WTC11 (cell line): ENCODE measurements around the gene NACC2. TPM values are rescaled to one million over a fixed set of nuclear protein-coding genes. Genes with fewer than 3 reads are reported as not detected.

Experiments
- ATAC-seq: fragments of 200-7000 bp; cut with Tn5 transposase; 2 replicates; pipeline ENCODE4 v1.10.0; 2021; ENCODE audit warnings: mild to moderate bottlenecking, moderate library complexity
- CTCF ChIA-PET: fragments of 300-600 bp; sonication (Branson Sonifier 250); formaldehyde crosslinking; loops from one replicate; lab custom pipeline; 2021; ENCODE audit warnings: antibody characterized with exemption; lab: Charles Lee
- POLR2A ChIA-PET: fragments of 350-600 bp; sonication (Branson Sonifier 250); formaldehyde crosslinking; loops from one replicate; lab custom pipeline; 2021; ENCODE audit warnings: antibody characterized with exemption; lab: Charles Lee
- DNase-seq: peaks from one replicate; pipeline ENCODE4 v3.0.0; 2021; ENCODE audit warnings: low spot score
- H3K27ac Mint-ChIP-seq: 2 replicates; pipeline ENCODE4 v1.8.0; 2021; ENCODE audit warnings: mixed read lengths
- H3K27me3 Mint-ChIP-seq: 2 replicates; pipeline ENCODE4 v1.8.0; 2021; ENCODE audit warnings: low read depth, mild to moderate bottlenecking, moderate library complexity, mixed read lengths
- H3K36me3 Mint-ChIP-seq: 2 replicates; pipeline ENCODE4 v1.8.0; 2021; ENCODE audit warnings: mixed read lengths
- H3K4me1 Mint-ChIP-seq: 2 replicates; pipeline ENCODE4 v1.8.0; 2022; ENCODE audit warnings: mixed read lengths
- H3K4me3 Mint-ChIP-seq: 2 replicates; pipeline ENCODE4 v1.8.0; 2021; ENCODE audit warnings: mild to moderate bottlenecking, moderate library complexity, mixed read lengths
- H3K9me3 Mint-ChIP-seq: 2 replicates; pipeline ENCODE4 v1.8.0; 2021; ENCODE audit warnings: mixed read lengths
- CREM ChIP-seq: sonication (generic); formaldehyde crosslinking; IDR thresholded peaks from 2 replicates; pipeline ENCODE4 v1.8.1; 2022; ENCODE audit warnings: mild to moderate bottlenecking, missing genetic modification reagents, moderate library complexity
- CTCF ChIP-seq: fragments of 200-600 bp; IDR thresholded peaks from 2 replicates; pipeline ENCODE4 v1.8.0; 2022; ENCODE audit warnings: antibody characterized with exemption
- E2F1 ChIP-seq: sonication (generic); formaldehyde crosslinking; IDR thresholded peaks from 2 replicates; pipeline ENCODE4 v1.8.0; 2022; ENCODE audit warnings: mild to moderate bottlenecking, missing genetic modification reagents
- E2F5 ChIP-seq: sonication (generic); formaldehyde crosslinking; IDR thresholded peaks from 2 replicates; pipeline ENCODE4 v1.8.1; 2022; ENCODE audit warnings: mild to moderate bottlenecking, moderate library complexity, missing genetic modification reagents
- ELF4 ChIP-seq: sonication (generic); formaldehyde crosslinking; IDR thresholded peaks from 2 replicates; pipeline ENCODE4 v1.8.1; 2022; ENCODE audit warnings: low read depth, mild to moderate bottlenecking, moderate library complexity, missing genetic modification reagents
- ETV6 ChIP-seq: sonication (generic); formaldehyde crosslinking; IDR thresholded peaks from 2 replicates; pipeline ENCODE4 v1.8.1; 2022; ENCODE audit warnings: mild to moderate bottlenecking, missing genetic modification reagents
- FOXK1 ChIP-seq: sonication (generic); formaldehyde crosslinking; IDR thresholded peaks from 2 replicates; pipeline ENCODE4 v1.8.0; 2022; ENCODE audit warnings: mild to moderate bottlenecking, moderate library complexity, missing genetic modification reagents
- HMGXB4 ChIP-seq: sonication (generic); formaldehyde crosslinking; IDR thresholded peaks from 2 replicates; pipeline ENCODE4 v1.8.1; 2023; ENCODE audit warnings: mild to moderate bottlenecking, moderate library complexity, missing genetic modification reagents
- JUN ChIP-seq: sonication (generic); formaldehyde crosslinking; IDR thresholded peaks from 2 replicates; pipeline ENCODE4 v1.8.0; 2023; ENCODE audit warnings: mild to moderate bottlenecking, missing genetic modification reagents
- MXD4 ChIP-seq: fragments of 250-450 bp; sonication (Bioruptor Pico); IDR thresholded peaks from 2 replicates; pipeline ENCODE4 v1.8.0; 2021; ENCODE audit warnings: mild to moderate bottlenecking, moderate library complexity, borderline replicate concordance
- PRRX2 ChIP-seq: fragments of 250-450 bp; sonication (Bioruptor Pico); IDR thresholded peaks from 2 replicates; pipeline ENCODE4 v1.8.0; 2021; ENCODE audit warnings: mild to moderate bottlenecking
- SMAD3 ChIP-seq: sonication (generic); formaldehyde crosslinking; IDR thresholded peaks from 2 replicates; pipeline ENCODE4 v1.8.0; 2022; ENCODE audit warnings: missing genetic modification reagents, mild to moderate bottlenecking, borderline replicate concordance
- SMAD4 ChIP-seq: sonication (generic); formaldehyde crosslinking; IDR thresholded peaks from 2 replicates; pipeline ENCODE4 v1.8.0; 2022; ENCODE audit warnings: mild to moderate bottlenecking, missing genetic modification reagents
- TEAD4 ChIP-seq: sonication (generic); formaldehyde crosslinking; IDR thresholded peaks from 2 replicates; pipeline ENCODE4 v1.8.0; 2022; ENCODE audit warnings: mild to moderate bottlenecking, missing genetic modification reagents
- ZNF138 ChIP-seq: sonication (generic); formaldehyde crosslinking; conservative IDR thresholded peaks from 2 replicates; pipeline ENCODE4 v1.8.1; 2022; ENCODE audit warnings: mild to moderate bottlenecking, moderate library complexity, missing genetic modification reagents
- ZNF232 ChIP-seq: sonication (generic); formaldehyde crosslinking; IDR thresholded peaks from 2 replicates; pipeline ENCODE4 v1.8.0; 2022; ENCODE audit warnings: mild to moderate bottlenecking, missing genetic modification reagents
- ZNF396 ChIP-seq: fragments of 250-450 bp; sonication (Bioruptor Pico); IDR thresholded peaks from 2 replicates; pipeline ENCODE4 v1.8.0; 2021; ENCODE audit warnings: mild to moderate bottlenecking, moderate library complexity, borderline replicate concordance
- ZNF423 ChIP-seq: fragments of 250-450 bp; sonication (Bioruptor Pico); IDR thresholded peaks from 2 replicates; pipeline ENCODE4 v2.1.2; 2022; ENCODE audit warnings: mild to moderate bottlenecking, moderate library complexity
- ZSCAN18 ChIP-seq: fragments of 250-450 bp; sonication (Bioruptor Pico); IDR thresholded peaks from 2 replicates; pipeline ENCODE4 v2.1.2; 2022; ENCODE audit warnings: mild to moderate bottlenecking, moderate library complexity
- total RNA-seq: library from RNA; stranded (reverse); gene quantifications from 3 replicates; pipeline ENCODE4 v1.2.3, GENCODE V29; 2021
- TF ChIP-seq, protein P1 (sequence below): fragments of 250-450 bp; sonication (Bioruptor Pico); IDR thresholded peaks from 2 replicates; pipeline ENCODE4 v1.8.0; 2021; ENCODE audit warnings: mild to moderate bottlenecking
- TF ChIP-seq, protein P2 (sequence below): sonication (generic); formaldehyde crosslinking; IDR thresholded peaks from 2 replicates; pipeline ENCODE4 v1.8.0; 2022; ENCODE audit warnings: mild to moderate bottlenecking, missing genetic modification reagents
- TF ChIP-seq, protein P3 (sequence below): sonication (generic); formaldehyde crosslinking; IDR thresholded peaks from 2 replicates; pipeline ENCODE4 v1.8.1; 2023; ENCODE audit warnings: mild to moderate bottlenecking, missing genetic modification reagents, moderate library complexity
- TF ChIP-seq, protein P4 (sequence below): sonication (generic); formaldehyde crosslinking; IDR thresholded peaks from 2 replicates; pipeline ENCODE4 v1.8.0; 2023; ENCODE audit warnings: missing genetic modification reagents

The NACC2 gene
- total RNA-seq, 1 experiment from 2014 or later = 17.1 TPM

DNA sequence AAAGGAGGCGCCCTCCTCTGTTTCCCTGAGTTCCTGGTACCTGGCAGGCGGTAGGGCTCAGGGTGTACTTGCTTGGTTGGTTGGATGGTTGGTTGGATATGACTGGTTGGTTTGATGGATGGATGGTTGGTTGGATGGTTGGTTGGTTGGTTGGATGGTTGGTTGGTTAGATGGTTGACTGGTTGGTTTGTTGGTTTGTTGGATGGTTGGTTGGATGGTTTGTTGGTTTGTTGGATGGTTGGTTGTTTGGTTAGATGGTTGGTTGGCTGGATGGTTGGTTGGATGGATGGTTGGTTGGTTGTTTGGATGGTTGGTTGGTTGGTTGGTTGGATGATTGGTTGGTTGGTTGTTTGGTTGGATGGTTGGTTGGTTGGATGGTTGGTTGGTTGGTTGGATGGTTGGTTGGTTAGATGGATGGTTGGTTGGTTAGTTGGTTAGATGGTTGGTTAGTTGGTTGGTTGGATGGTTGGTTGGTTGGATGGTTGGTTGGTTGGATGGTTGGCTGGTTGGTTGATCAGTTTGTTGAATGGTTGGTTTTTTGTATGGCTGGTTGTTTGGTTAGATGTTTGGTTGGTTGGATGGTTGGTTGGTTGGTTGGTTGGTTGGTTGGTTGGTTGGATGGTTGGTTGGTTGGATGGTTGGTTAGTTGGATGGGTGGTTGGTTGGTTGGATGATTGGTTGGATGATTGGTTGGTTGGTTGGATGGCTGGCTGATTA is 30.0 kb upstream of the NACC2 start:
- no peak for ATAC-seq
- no peaks in the 10 kb centered on the region for H3K4me1 Mint-ChIP-seq
- ChIA-PET CTCF (no interaction called here), POLR2A (no interaction called here)
- peaks cover 9% of the 10 kb centered on the region for H3K9me3 Mint-ChIP-seq
- no peak overlapping the region for H3K27ac Mint-ChIP-seq
- H3K27me3 Mint-ChIP-seq = no peaks in the 10 kb centered on the region
- H3K36me3 Mint-ChIP-seq = no peaks in the 10 kb centered on the region
- H3K4me3 Mint-ChIP-seq = no peak overlapping the region
- TF ChIP-seq ZNF138 (no peak), ZNF232 (CRISPR knock-in tag) (no peak), MXD4 (CRISPR knock-in tag) (no peak), SMAD4 (CRISPR knock-in tag) (no peak), ZSCAN18 (CRISPR knock-in tag) (no peak), FOXK1 (no peak), HMGXB4 (CRISPR knock-in tag) (no peak), ELF4 (CRISPR knock-in tag) (no peak)
- DNase-seq = no peak

GRCh38 chr9:136122425-136123383 is 27.6 kb upstream of the NACC2 start:
- Mint-ChIP-seq H3K36me3 (no peaks in the 10 kb centered on the region), H3K9me3 (peaks cover 9% of the 10 kb centered on the region), H3K27ac (no peak overlapping the region), H3K27me3 (no peaks in the 10 kb centered on the region), H3K4me1 (no peaks in the 10 kb centered on the region), H3K4me3 (no peak overlapping the region)
- DNase-seq = peak; percentile 84
- CTCF ChIA-PET = interaction anchor here (0.5 to 3.0 kb wide), 33 partner anchors 10 to 329 kb away, joined by 3 to 30 read pairs (median 4); partner anchors contain the start of genes CAMSAP1, NACC2 and UBAC1
- POLR2A ChIA-PET = interaction anchor here (1.3 kb wide), 1 partner anchor 10 kb away, joined by 3 read pairs; no protein-coding TSS in a partner anchor
- ATAC-seq = peak; percentile 11
- TF ChIP-seq CTCF (peak; percentile 83), ETV6 (CRISPR knock-in tag) (peak; percentile 56; the same call in 1 of the 2 replicates), SMAD3 (0 out of 2 replicates have a peak, but pooled peaks have one; percentile 12), E2F1 (no peak), ZNF396 (CRISPR knock-in tag) (no peak), ZNF423 (peak; percentile 2; the same call in 1 of the 2 replicates), JUN (CRISPR knock-in tag) (no peak), PRRX2 (CRISPR knock-in tag) (no peak), E2F5 (no peak), CREM (CRISPR knock-in tag) (no peak), TEAD4 (CRISPR knock-in tag) (no peak)
- TF ChIP-seq, protein P1, sequence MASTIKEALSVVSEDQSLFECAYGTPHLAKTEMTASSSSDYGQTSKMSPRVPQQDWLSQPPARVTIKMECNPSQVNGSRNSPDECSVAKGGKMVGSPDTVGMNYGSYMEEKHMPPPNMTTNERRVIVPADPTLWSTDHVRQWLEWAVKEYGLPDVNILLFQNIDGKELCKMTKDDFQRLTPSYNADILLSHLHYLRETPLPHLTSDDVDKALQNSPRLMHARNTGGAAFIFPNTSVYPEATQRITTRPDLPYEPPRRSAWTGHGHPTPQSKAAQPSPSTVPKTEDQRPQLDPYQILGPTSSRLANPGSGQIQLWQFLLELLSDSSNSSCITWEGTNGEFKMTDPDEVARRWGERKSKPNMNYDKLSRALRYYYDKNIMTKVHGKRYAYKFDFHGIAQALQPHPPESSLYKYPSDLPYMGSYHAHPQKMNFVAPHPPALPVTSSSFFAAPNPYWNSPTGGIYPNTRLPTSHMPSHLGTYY (CRISPR knock-in tag) = no peak
- TF ChIP-seq, protein P2, sequence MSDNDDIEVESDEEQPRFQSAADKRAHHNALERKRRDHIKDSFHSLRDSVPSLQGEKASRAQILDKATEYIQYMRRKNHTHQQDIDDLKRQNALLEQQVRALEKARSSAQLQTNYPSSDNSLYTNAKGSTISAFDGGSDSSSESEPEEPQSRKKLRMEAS (CRISPR knock-in tag) = peak; percentile 53; the same call in 1 of the 2 replicates
- TF ChIP-seq, protein P3, sequence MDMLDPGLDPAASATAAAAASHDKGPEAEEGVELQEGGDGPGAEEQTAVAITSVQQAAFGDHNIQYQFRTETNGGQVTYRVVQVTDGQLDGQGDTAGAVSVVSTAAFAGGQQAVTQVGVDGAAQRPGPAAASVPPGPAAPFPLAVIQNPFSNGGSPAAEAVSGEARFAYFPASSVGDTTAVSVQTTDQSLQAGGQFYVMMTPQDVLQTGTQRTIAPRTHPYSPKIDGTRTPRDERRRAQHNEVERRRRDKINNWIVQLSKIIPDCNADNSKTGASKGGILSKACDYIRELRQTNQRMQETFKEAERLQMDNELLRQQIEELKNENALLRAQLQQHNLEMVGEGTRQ (CRISPR knock-in tag) = no peak
- TF ChIP-seq, protein P4, sequence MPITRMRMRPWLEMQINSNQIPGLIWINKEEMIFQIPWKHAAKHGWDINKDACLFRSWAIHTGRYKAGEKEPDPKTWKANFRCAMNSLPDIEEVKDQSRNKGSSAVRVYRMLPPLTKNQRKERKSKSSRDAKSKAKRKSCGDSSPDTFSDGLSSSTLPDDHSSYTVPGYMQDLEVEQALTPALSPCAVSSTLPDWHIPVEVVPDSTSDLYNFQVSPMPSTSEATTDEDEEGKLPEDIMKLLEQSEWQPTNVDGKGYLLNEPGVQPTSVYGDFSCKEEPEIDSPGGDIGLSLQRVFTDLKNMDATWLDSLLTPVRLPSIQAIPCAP (CRISPR knock-in tag) = no peak
